ENCODE results near the gene ACKR1. TPM values are rescaled to one million over a fixed set of nuclear protein-coding genes. Genes with fewer than 3 reads are reported as not detected.
A peak's percentile ranks its signal among the peaks of the same experiment; 100 is the strongest.

The ACKR1 gene
- total and polyA plus RNA-seq, 4 donors = 3.5 to 26.8 (median 13.9) TPM

GRCh38 chr1:159214149-159214760, 9.6 kb downstream of the ACKR1 start:
- WGBS (ENCODE audit: insufficient coverage) = 0% methylated on average over 2 of the region's 5 CpGs
- Histone ChIP-seq H3K9me3 (ENCODE audit: control insufficient read depth, insufficient read depth, low read length) (no peaks in the 10 kb centered on the region), H3K4me1 (ENCODE audit: control insufficient read depth, insufficient read depth, low read length) (no peaks in the 10 kb centered on the region), H3K4me3 (ENCODE audit: low read depth, low read length) (no peak overlapping the region), H3K27ac (ENCODE audit: low read depth, low read length) (no peak overlapping the region), H3K36me3 (ENCODE audit: control insufficient read depth, insufficient read depth, low read length) (no peaks in the 10 kb centered on the region), H3K27me3 (ENCODE audit: control insufficient read depth, insufficient read depth, low read length) (no peaks in the 10 kb centered on the region)
- peak in 3 of 6 donors; percentile 36 to 88 (median 75) for DNase-seq (ENCODE audit: low read depth in 4 of 6, low spot score in 6 of 6)

GRCh38 chr1:159218649-159219636, 14.3 kb downstream of the ACKR1 start:
- H3K27ac ChIP-seq (ENCODE audit: low read depth, low read length) = no peak overlapping the region
- H3K27me3 ChIP-seq (ENCODE audit: control insufficient read depth, insufficient read depth, low read length) = no peaks in the 10 kb centered on the region
- WGBS (ENCODE audit: insufficient coverage) = 40% methylated on average over 10 of the region's 14 CpGs
- H3K4me1 ChIP-seq (ENCODE audit: control insufficient read depth, insufficient read depth, low read length) = no peaks in the 10 kb centered on the region
- H3K4me3 ChIP-seq (ENCODE audit: low read depth, low read length) = no peak overlapping the region
- H3K9me3 ChIP-seq (ENCODE audit: control insufficient read depth, insufficient read depth, low read length) = no peaks in the 10 kb centered on the region
- peak in 2 of 6 donors; percentile 52 to 68 for DNase-seq (ENCODE audit: low read depth in 4 of 6, low spot score in 6 of 6)
- H3K36me3 ChIP-seq (ENCODE audit: control insufficient read depth, insufficient read depth, low read length) = no peaks in the 10 kb centered on the region

- H3K27me3 ChIP-seq (ENCODE audit: control insufficient read depth, insufficient read depth, low read length) = no peaks in the 10 kb centered on the region
- 0% methylated on average over 1 of the region's 5 CpGs for WGBS (ENCODE audit: insufficient coverage)
- H3K4me3 ChIP-seq (ENCODE audit: low read depth, low read length) = no peak overlapping the region
- H3K9me3 ChIP-seq (ENCODE audit: control insufficient read depth, insufficient read depth, low read length) = no peaks in the 10 kb centered on the region
- H3K27ac ChIP-seq (ENCODE audit: low read depth, low read length) = no peak overlapping the region
- no peaks in the 10 kb centered on the region for H3K4me1 ChIP-seq (ENCODE audit: control insufficient read depth, insufficient read depth, low read length)
- no peaks in the 10 kb centered on the region for H3K36me3 ChIP-seq (ENCODE audit: control insufficient read depth, insufficient read depth, low read length)
- DNase-seq (ENCODE audit: low read depth in 4 of 6, low spot score in 6 of 6) = no peak
These were observed 17.6 kb downstream of the ACKR1 start for GRCh38 chr1:159222075-159222865.

- Histone ChIP-seq H3K36me3 (ENCODE audit: control insufficient read depth, insufficient read depth, low read length) (no peaks in the 10 kb centered on the region), H3K4me1 (ENCODE audit: control insufficient read depth, insufficient read depth, low read length) (no peaks in the 10 kb centered on the region), H3K4me3 (ENCODE audit: low read depth, low read length) (no peak overlapping the region), H3K27me3 (ENCODE audit: control insufficient read depth, insufficient read depth, low read length) (no peaks in the 10 kb centered on the region), H3K27ac (ENCODE audit: low read depth, low read length) (no peak overlapping the region), H3K9me3 (ENCODE audit: control insufficient read depth, insufficient read depth, low read length) (no peaks in the 10 kb centered on the region)
- WGBS (ENCODE audit: insufficient coverage) = 67% methylated on average over 1 of the region's 2 CpGs
- DNase-seq (ENCODE audit: low read depth in 4 of 6, low spot score in 6 of 6) = peak in 1 of 6 donors; percentile 25
These were observed 18.3 kb downstream of the ACKR1 start for GRCh38 chr1:159223004-159223403.

- Histone ChIP-seq H3K9me3 (ENCODE audit: control insufficient read depth, insufficient read depth, low read length) (no peaks in the 10 kb centered on the region), H3K36me3 (ENCODE audit: control insufficient read depth, insufficient read depth, low read length) (no peaks in the 10 kb centered on the region), H3K27me3 (ENCODE audit: control insufficient read depth, insufficient read depth, low read length) (no peaks in the 10 kb centered on the region), H3K4me1 (ENCODE audit: control insufficient read depth, insufficient read depth, low read length) (peaks cover 4% of the 10 kb centered on the region), H3K27ac (ENCODE audit: low read depth, low read length) (no peak overlapping the region), H3K4me3 (ENCODE audit: low read depth, low read length) (no peak overlapping the region)
- no peak for DNase-seq (ENCODE audit: low read depth in 4 of 6, low spot score in 6 of 6)
- WGBS (ENCODE audit: insufficient coverage) = 60% methylated on average over 1 of the region's 2 CpGs
These were observed 23.9 kb downstream of the ACKR1 start for GRCh38 chr1:159228554-159228953.

- peaks cover 4% of the 10 kb centered on the region for H3K4me1 ChIP-seq (ENCODE audit: control insufficient read depth, insufficient read depth, low read length)
- peak in 1 of 6 donors; percentile 6 for DNase-seq (ENCODE audit: low read depth in 4 of 6, low spot score in 6 of 6)
- no peaks in the 10 kb centered on the region for H3K9me3 ChIP-seq (ENCODE audit: control insufficient read depth, insufficient read depth, low read length)
- H3K27me3 ChIP-seq (ENCODE audit: control insufficient read depth, insufficient read depth, low read length) = no peaks in the 10 kb centered on the region
- no peak overlapping the region for H3K27ac ChIP-seq (ENCODE audit: low read depth, low read length)
- no peaks in the 10 kb centered on the region for H3K36me3 ChIP-seq (ENCODE audit: control insufficient read depth, insufficient read depth, low read length)
- 60% methylated on average over 6 of the region's 8 CpGs for WGBS (ENCODE audit: insufficient coverage)
- H3K4me3 ChIP-seq (ENCODE audit: low read depth, low read length) = no peak overlapping the region
These were observed 24.7 kb downstream of the ACKR1 start for GRCh38 chr1:159229260-159229885.

- H3K4me1 ChIP-seq (ENCODE audit: control insufficient read depth, insufficient read depth, low read length) = peaks cover 4% of the 10 kb centered on the region
- H3K27me3 ChIP-seq (ENCODE audit: control insufficient read depth, insufficient read depth, low read length) = no peaks in the 10 kb centered on the region
- H3K9me3 ChIP-seq (ENCODE audit: control insufficient read depth, insufficient read depth, low read length) = no peaks in the 10 kb centered on the region
- H3K36me3 ChIP-seq (ENCODE audit: control insufficient read depth, insufficient read depth, low read length) = no peaks in the 10 kb centered on the region
- no CpG with 5 or more reads among the region's 1 CpG for WGBS (ENCODE audit: insufficient coverage)
- H3K4me3 ChIP-seq (ENCODE audit: low read depth, low read length) = no peak overlapping the region
- DNase-seq (ENCODE audit: low read depth in 4 of 6, low spot score in 6 of 6) = no peak
- H3K27ac ChIP-seq (ENCODE audit: low read depth, low read length) = no peak overlapping the region
These were observed 25.2 kb downstream of the ACKR1 start for GRCh38 chr1:159229896-159230295.

- WGBS (ENCODE audit: insufficient coverage) = 71% methylated on average over 2 of the region's 4 CpGs
- H3K9me3 ChIP-seq (ENCODE audit: control insufficient read depth, insufficient read depth, low read length) = no peaks in the 10 kb centered on the region
- no peaks in the 10 kb centered on the region for H3K36me3 ChIP-seq (ENCODE audit: control insufficient read depth, insufficient read depth, low read length)
- no peaks in the 10 kb centered on the region for H3K4me1 ChIP-seq (ENCODE audit: control insufficient read depth, insufficient read depth, low read length)
- H3K27ac ChIP-seq (ENCODE audit: low read depth, low read length) = no peak overlapping the region
- no peak overlapping the region for H3K4me3 ChIP-seq (ENCODE audit: low read depth, low read length)
- no peak for DNase-seq (ENCODE audit: low read depth in 4 of 6, low spot score in 6 of 6)
- no peaks in the 10 kb centered on the region for H3K27me3 ChIP-seq (ENCODE audit: control insufficient read depth, insufficient read depth, low read length)
These were observed 35.0 kb downstream of the ACKR1 start for GRCh38 chr1:159239551-159240220.

GRCh38 chr1:159247266-159247665, 42.6 kb downstream of the ACKR1 start:
- Histone ChIP-seq H3K27ac (ENCODE audit: low read depth, low read length) (no peak overlapping the region), H3K27me3 (ENCODE audit: control insufficient read depth, insufficient read depth, low read length) (no peaks in the 10 kb centered on the region), H3K36me3 (ENCODE audit: control insufficient read depth, insufficient read depth, low read length) (no peaks in the 10 kb centered on the region), H3K4me3 (ENCODE audit: low read depth, low read length) (no peak overlapping the region), H3K4me1 (ENCODE audit: control insufficient read depth, insufficient read depth, low read length) (no peaks in the 10 kb centered on the region), H3K9me3 (ENCODE audit: control insufficient read depth, insufficient read depth, low read length) (no peaks in the 10 kb centered on the region)
- 100% methylated on average over 3 of the region's 3 CpGs for WGBS (ENCODE audit: insufficient coverage)
- no peak for DNase-seq (ENCODE audit: low read depth in 4 of 6, low spot score in 6 of 6)
